Activated naive CD8-positive, alpha-beta T cell (primary cell): ENCODE results near the gene KAZN.

Experiments
- H3K27ac Mint-ChIP-seq: one replicate; pipeline ENCODE4 v1.8.0; 2021; ENCODE audit warnings: mixed read lengths
- H3K27me3 Mint-ChIP-seq: one replicate; pipeline ENCODE4 v1.8.0; 2021; ENCODE audit warnings: mixed read lengths
- H3K36me3 Mint-ChIP-seq: one replicate; pipeline ENCODE4 v1.8.0; 2021; ENCODE audit warnings: mixed read lengths
- H3K4me1 Mint-ChIP-seq: one replicate; pipeline ENCODE4 v1.8.0; 2021; ENCODE audit warnings: low read depth, mixed read lengths
- H3K4me3 Mint-ChIP-seq: one replicate; pipeline ENCODE4 v1.8.0; 2021; ENCODE audit warnings: mild to moderate bottlenecking, mixed read lengths
- H3K9me3 Mint-ChIP-seq: one replicate; pipeline ENCODE4 v1.8.0; 2021; ENCODE audit warnings: low read depth, mixed read lengths

KAZN gene

GRCh38 chr1:15007842-15008241 is 409.4 kb downstream of the KAZN start:
- Mint-ChIP-seq H3K36me3 (no peaks in the 10 kb centered on the region), H3K4me3 (no peak overlapping the region), H3K4me1 (no peaks in the 10 kb centered on the region), H3K9me3 (no peaks in the 10 kb centered on the region), H3K27ac (no peak overlapping the region), H3K27me3 (no peaks in the 10 kb centered on the region)

GRCh38 chr1:15008783-15009729 is 410.6 kb downstream of the KAZN start:
- H3K27me3 Mint-ChIP-seq: no peaks in the 10 kb centered on the region
- no peak overlapping the region for H3K27ac Mint-ChIP-seq
- H3K36me3 Mint-ChIP-seq: no peaks in the 10 kb centered on the region
- H3K4me3 Mint-ChIP-seq: no peak overlapping the region
- no peaks in the 10 kb centered on the region for H3K4me1 Mint-ChIP-seq
- H3K9me3 Mint-ChIP-seq: no peaks in the 10 kb centered on the region

- Mint-ChIP-seq H3K4me3 (no peak overlapping the region), H3K27ac (no peak overlapping the region), H3K27me3 (no peaks in the 10 kb centered on the region), H3K36me3 (no peaks in the 10 kb centered on the region), H3K4me1 (no peaks in the 10 kb centered on the region), H3K9me3 (no peaks in the 10 kb centered on the region)
Measured at GRCh38 chr1:15011160-15011559, 412.7 kb downstream of the KAZN start.

GRCh38 chr1:15011661-15012060 is 413.2 kb downstream of the KAZN start:
- Mint-ChIP-seq H3K27me3 (no peaks in the 10 kb centered on the region), H3K36me3 (no peaks in the 10 kb centered on the region), H3K4me1 (no peaks in the 10 kb centered on the region), H3K9me3 (no peaks in the 10 kb centered on the region), H3K4me3 (no peak overlapping the region), H3K27ac (no peak overlapping the region)

GRCh38 chr1:15012822-15013221 is 414.3 kb downstream of the KAZN start:
- Mint-ChIP-seq H3K4me3 (no peak overlapping the region), H3K27ac (no peak overlapping the region), H3K4me1 (no peaks in the 10 kb centered on the region), H3K9me3 (no peaks in the 10 kb centered on the region), H3K36me3 (no peaks in the 10 kb centered on the region), H3K27me3 (no peaks in the 10 kb centered on the region)

GRCh38 chr1:15013767-15014166 is 415.3 kb downstream of the KAZN start:
- Mint-ChIP-seq H3K27me3 (no peaks in the 10 kb centered on the region), H3K36me3 (no peaks in the 10 kb centered on the region), H3K9me3 (no peaks in the 10 kb centered on the region), H3K4me1 (no peaks in the 10 kb centered on the region), H3K27ac (no peak overlapping the region), H3K4me3 (no peak overlapping the region)

GRCh38 chr1:15014516-15014915 is 416.0 kb downstream of the KAZN start:
- H3K4me1 Mint-ChIP-seq: no peaks in the 10 kb centered on the region

GRCh38 chr1:15016001-15016400 is 417.5 kb downstream of the KAZN start:
- Mint-ChIP-seq H3K4me1 (no peaks in the 10 kb centered on the region), H3K27me3 (no peaks in the 10 kb centered on the region), H3K4me3 (no peak overlapping the region), H3K36me3 (no peaks in the 10 kb centered on the region), H3K9me3 (no peaks in the 10 kb centered on the region), H3K27ac (no peak overlapping the region)

More at GRCh38 chr1:15014516-15014915, 416.0 kb downstream of the KAZN start:
- no peak overlapping the region for H3K27ac Mint-ChIP-seq
- H3K36me3 Mint-ChIP-seq: no peaks in the 10 kb centered on the region
- H3K9me3 Mint-ChIP-seq: no peaks in the 10 kb centered on the region
- no peaks in the 10 kb centered on the region for H3K27me3 Mint-ChIP-seq
- no peak overlapping the region for H3K4me3 Mint-ChIP-seq

GRCh38 chr1:15016526-15016925 is 418.0 kb downstream of the KAZN start:
- Mint-ChIP-seq H3K4me1 (no peaks in the 10 kb centered on the region), H3K4me3 (no peak overlapping the region), H3K27me3 (no peaks in the 10 kb centered on the region), H3K36me3 (no peaks in the 10 kb centered on the region), H3K27ac (no peak overlapping the region), H3K9me3 (no peaks in the 10 kb centered on the region)

- Mint-ChIP-seq H3K36me3 (no peaks in the 10 kb centered on the region), H3K27ac (no peak overlapping the region), H3K27me3 (no peaks in the 10 kb centered on the region), H3K9me3 (no peaks in the 10 kb centered on the region), H3K4me3 (no peak overlapping the region), H3K4me1 (no peaks in the 10 kb centered on the region)
Measured at GRCh38 chr1:15017120-15017519, 418.6 kb downstream of the KAZN start.

GRCh38 chr1:15018767-15019166 is 420.3 kb downstream of the KAZN start:
- Mint-ChIP-seq H3K27ac (no peak overlapping the region), H3K27me3 (no peaks in the 10 kb centered on the region), H3K4me3 (no peak overlapping the region), H3K4me1 (no peaks in the 10 kb centered on the region), H3K9me3 (no peaks in the 10 kb centered on the region), H3K36me3 (no peaks in the 10 kb centered on the region)

GRCh38 chr1:15020943-15021745 is 422.7 kb downstream of the KAZN start:
- Mint-ChIP-seq H3K9me3 (no peaks in the 10 kb centered on the region), H3K4me3 (no peak overlapping the region), H3K36me3 (no peaks in the 10 kb centered on the region), H3K4me1 (no peaks in the 10 kb centered on the region), H3K27me3 (no peaks in the 10 kb centered on the region), H3K27ac (no peak overlapping the region)

- Mint-ChIP-seq H3K36me3 (no peaks in the 10 kb centered on the region), H3K4me1 (no peaks in the 10 kb centered on the region)
Measured at GRCh38 chr1:15022048-15022447, 423.6 kb downstream of the KAZN start.

GRCh38 chr1:15023205-15023604 is 424.7 kb downstream of the KAZN start:
- no peak overlapping the region for H3K4me3 Mint-ChIP-seq
- no peaks in the 10 kb centered on the region for H3K36me3 Mint-ChIP-seq
- H3K27me3 Mint-ChIP-seq: no peaks in the 10 kb centered on the region
- H3K4me1 Mint-ChIP-seq: no peaks in the 10 kb centered on the region
- H3K9me3 Mint-ChIP-seq: no peaks in the 10 kb centered on the region
- no peak overlapping the region for H3K27ac Mint-ChIP-seq

More at GRCh38 chr1:15022048-15022447, 423.6 kb downstream of the KAZN start:
- no peak overlapping the region for H3K4me3 Mint-ChIP-seq
- H3K9me3 Mint-ChIP-seq: no peaks in the 10 kb centered on the region
- no peaks in the 10 kb centered on the region for H3K27me3 Mint-ChIP-seq
- H3K27ac Mint-ChIP-seq: no peak overlapping the region

GRCh38 chr1:15023976-15024375 is 425.5 kb downstream of the KAZN start:
- no peaks in the 10 kb centered on the region for H3K4me1 Mint-ChIP-seq
- no peaks in the 10 kb centered on the region for H3K27me3 Mint-ChIP-seq
- H3K27ac Mint-ChIP-seq: no peak overlapping the region
- H3K9me3 Mint-ChIP-seq: no peaks in the 10 kb centered on the region
- no peak overlapping the region for H3K4me3 Mint-ChIP-seq
- H3K36me3 Mint-ChIP-seq: no peaks in the 10 kb centered on the region
